H9 (cell line): ENCODE data around the gene ADORA2B. TPM values are rescaled to one million over a fixed set of nuclear protein-coding genes. Genes with fewer than 3 reads are reported as not detected.

ENCODE experiments used
- DNase-seq: peaks from one replicate; pipeline ENCODE4 v3.0.0-alpha.2; 2017
- H2AFZ ChIP-seq: one replicate; pipeline ENCODE4 v1.6.1; 2013; ENCODE audit warnings: mild to moderate bottlenecking, low read length, control low read depth, moderate library complexity
- H2AK5ac ChIP-seq: 2 replicates; pipeline ENCODE4 v1.6.1; 2013; ENCODE audit warnings: low read length, control low read depth, mixed read lengths; ENCODE audit not compliant: insufficient read length
- H2BK120ac ChIP-seq: one replicate; pipeline ENCODE4 v1.6.1; 2013; ENCODE audit warnings: low read depth, mild to moderate bottlenecking, low read length, control low read depth, inconsistent platforms; ENCODE audit not compliant: poor library complexity, severe bottlenecking
- H2BK12ac ChIP-seq: 2 replicates; pipeline ENCODE4 v1.6.1; 2013; ENCODE audit warnings: low read length, control low read depth, mixed read lengths, low read depth; ENCODE audit not compliant: insufficient read length
- H2BK15ac ChIP-seq: 2 replicates; pipeline ENCODE4 v1.6.1; 2013; ENCODE audit warnings: low read depth, low read length, control low read depth
- H2BK20ac ChIP-seq: one replicate; pipeline ENCODE4 v1.6.1; 2013; ENCODE audit warnings: low read depth, mild to moderate bottlenecking, low read length, control low read depth, inconsistent platforms; ENCODE audit not compliant: poor library complexity, severe bottlenecking
- H2BK5ac ChIP-seq: 2 replicates; pipeline ENCODE4 v1.6.1; 2013; ENCODE audit warnings: low read length, control low read depth, mixed read lengths; ENCODE audit not compliant: insufficient read length
- H3K14ac ChIP-seq: 2 replicates; pipeline ENCODE4 v1.6.1; 2013; ENCODE audit warnings: low read length, control low read depth; ENCODE audit not compliant: insufficient read depth
- H3K18ac ChIP-seq: 2 replicates; pipeline ENCODE4 v1.6.1; 2013; ENCODE audit warnings: low read depth, mild to moderate bottlenecking, mixed read lengths, low read length, control low read depth; ENCODE audit not compliant: insufficient read length
- H3K23ac ChIP-seq: 2 replicates; pipeline ENCODE4 v1.6.1; 2013; ENCODE audit warnings: low read length, control low read depth, mixed read lengths, low read depth; ENCODE audit not compliant: insufficient read length
- H3K23me2 ChIP-seq: 2 replicates; pipeline ENCODE4 v1.6.1; 2013; ENCODE audit warnings: low read depth, mild to moderate bottlenecking, mixed read lengths, low read length, control low read depth; ENCODE audit not compliant: insufficient read length, poor library complexity, severe bottlenecking
- H3K27ac ChIP-seq: 2 replicates; pipeline ENCODE4 v1.5.1; 2013; ENCODE audit warnings: low read length, control low read depth, mixed read lengths, low read depth; ENCODE audit not compliant: insufficient read length
- H3K27me3 ChIP-seq: 2 replicates; pipeline ENCODE4 v1.6.1; 2013; ENCODE audit warnings: low read length, control low read depth, inconsistent platforms; ENCODE audit not compliant: insufficient read depth
- H3K4ac ChIP-seq: 2 replicates; pipeline ENCODE4 v1.6.1; 2013; ENCODE audit warnings: low read depth, mild to moderate bottlenecking, control low read depth, inconsistent platforms, low read length, moderate library complexity
- H3K4me1 ChIP-seq: 2 replicates; pipeline ENCODE4 v1.6.1; 2013; ENCODE audit warnings: low read length, control low read depth, inconsistent platforms; ENCODE audit not compliant: insufficient read depth
- H3K4me2 ChIP-seq: 2 replicates; pipeline ENCODE4 v1.6.1; 2013; ENCODE audit warnings: low read length, control low read depth, mixed read lengths; ENCODE audit not compliant: insufficient read length, insufficient read depth
- H3K56ac ChIP-seq: 2 replicates; pipeline ENCODE4 v1.6.1; 2013; ENCODE audit warnings: low read depth, mild to moderate bottlenecking, mixed read lengths, low read length, control low read depth; ENCODE audit not compliant: insufficient read length
- H3K79me1 ChIP-seq: 2 replicates; pipeline ENCODE4 v1.6.1; 2013; ENCODE audit warnings: low read depth, mild to moderate bottlenecking, moderate library complexity, low read length, control low read depth, inconsistent platforms; ENCODE audit not compliant: insufficient read depth, poor library complexity, severe bottlenecking
- H3K79me2 ChIP-seq: 2 replicates; pipeline ENCODE4 v1.6.1; 2013; ENCODE audit warnings: low read length, control low read depth, inconsistent platforms; ENCODE audit not compliant: insufficient read depth
- H3K9ac ChIP-seq: 2 replicates; pipeline ENCODE4 v1.6.1; 2013; ENCODE audit warnings: low read length, control low read depth, mixed read lengths; ENCODE audit not compliant: insufficient read length; ENCODE audit errors: extremely low read depth
- H3K9me3 ChIP-seq: one replicate; pipeline ENCODE4 v1.6.1; 2013; ENCODE audit warnings: low read depth, low read length, inconsistent platforms; ENCODE audit not compliant: control insufficient read depth
- H3T11ph ChIP-seq: one replicate; pipeline ENCODE4 v1.6.1; 2013; ENCODE audit warnings: mild to moderate bottlenecking, low read length, control low read depth, inconsistent platforms
- H4K20me1 ChIP-seq: one replicate; pipeline ENCODE4 v1.6.1; 2013; ENCODE audit not compliant: control insufficient read depth, insufficient read length, insufficient read depth
- H4K5ac ChIP-seq: 2 replicates; pipeline ENCODE4 v1.6.1; 2013; ENCODE audit warnings: low read depth, mild to moderate bottlenecking, mixed read lengths, low read length, control low read depth; ENCODE audit not compliant: insufficient read length
- H4K8ac ChIP-seq: replicated peaks from 2 replicates; pipeline ENCODE4 v1.6.1; 2013; ENCODE audit warnings: low read length, control low read depth, mixed read lengths, low read depth; ENCODE audit not compliant: insufficient read length
- H4K91ac ChIP-seq: 2 replicates; pipeline ENCODE4 v1.6.1; 2013; ENCODE audit warnings: low read depth, mild to moderate bottlenecking, moderate library complexity, mixed read lengths, low read length, control low read depth; ENCODE audit not compliant: insufficient read length
- H3K27ac Mint-ChIP-seq, 3 experiments: 2 replicates in 2 of 3; 3 replicates in 1 of 3; pipeline ENCODE4 v1.8.0; 2020 to 2021; ENCODE audit warnings: mixed read lengths in 3 of 3, mild to moderate bottlenecking in 1 of 3, moderate library complexity in 1 of 3
- H3K27me3 Mint-ChIP-seq: 2 replicates; pipeline ENCODE4 v1.8.0; 2021; ENCODE audit warnings: low read depth, mild to moderate bottlenecking, moderate library complexity, mixed read lengths
- H3K36me3 Mint-ChIP-seq, 3 experiments: 2 replicates in 2 of 3; 3 replicates in 1 of 3; pipeline ENCODE4 v1.8.0; 2020 to 2021; ENCODE audit warnings: low read depth in 3 of 3, mixed read lengths in 3 of 3; ENCODE audit not compliant: insufficient read depth in 1 of 3
- H3K4me1 Mint-ChIP-seq, 2 experiments: 2 replicates each; pipeline ENCODE4 v1.8.0; 2020; ENCODE audit warnings: mixed read lengths in 2 of 2
- H3K4me3 Mint-ChIP-seq, 2 experiments: 2 replicates in 1 of 2; 3 replicates in 1 of 2; pipeline ENCODE4 v1.8.0; 2020 to 2021; ENCODE audit warnings: mild to moderate bottlenecking in 2 of 2, mixed read lengths in 2 of 2, moderate library complexity in 1 of 2
- H3K9me3 Mint-ChIP-seq, 2 experiments: 2 replicates in 1 of 2; 3 replicates in 1 of 2; pipeline ENCODE4 v1.8.0; 2020; ENCODE audit warnings: mild to moderate bottlenecking in 2 of 2, mixed read lengths in 2 of 2, moderate library complexity in 1 of 2
- WGBS: extraction: QIAGEN DNeasy Blood & Tissue Kit; methylation state at CpG from one replicate; pipeline ENCODE4 v1.1.7; 2013; ENCODE audit warnings: missing lambda C conversion rate, low lambda C conversion rate, mixed read lengths; ENCODE audit not compliant: insufficient read length; ENCODE audit errors: extremely low coverage; 5-methylcytosine and 5-hydroxymethylcytosine counted together
- total RNA-seq: library from RNA; stranded (reverse); gene quantifications from 2 replicates; pipeline ENCODE4 v1.2.1, GENCODE V29; 2021
- TF ChIP-seq, protein P1 (sequence below): fragments of 200-600 bp; sonication (generic); conservative IDR thresholded peaks from 3 replicates; pipeline ENCODE4 v1.8.0; 2021; ENCODE audit warnings: antibody characterized with exemption, mild to moderate bottlenecking

Gene ADORA2B
- total RNA-seq, 1 experiment from 2014 or later = 3.1 TPM

DNA sequence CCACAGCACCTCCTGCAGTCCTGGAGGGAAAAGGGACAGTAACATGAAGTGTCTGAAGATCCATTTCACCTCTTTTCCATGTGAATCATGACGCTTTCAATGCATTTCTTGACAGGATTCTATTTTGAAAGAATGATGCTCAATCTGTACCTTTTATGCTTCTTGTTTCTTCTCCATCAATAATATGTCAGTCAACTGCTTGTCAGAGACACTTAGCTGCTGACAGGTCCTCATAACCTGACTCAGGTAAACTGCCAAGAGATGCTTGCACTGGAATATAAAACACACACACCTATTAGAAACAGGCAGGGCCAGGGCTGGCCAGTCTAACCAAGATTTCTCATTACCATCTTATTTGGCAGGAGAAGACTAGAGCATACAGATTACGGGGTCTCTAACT, 33.0 kb downstream of the ADORA2B start:
- no peak overlapping the region for H4K5ac ChIP-seq
- no peak overlapping the region for H3K4me3 Mint-ChIP-seq
- H3K27me3 Mint-ChIP-seq = no peaks in the 10 kb centered on the region
- H3K9me3 ChIP-seq = peaks cover 5% of the 10 kb centered on the region
- H3K4me1 Mint-ChIP-seq = peaks cover 7 to 12% of the 10 kb centered on the region in 2 experiments
- H2BK20ac ChIP-seq = no peak overlapping the region
- WGBS = no CpG with 5 or more reads among the region's 2 CpGs
- H3K56ac ChIP-seq = no peak overlapping the region
- no peak overlapping the region for H3K27ac Mint-ChIP-seq
- H2AFZ ChIP-seq = no peak overlapping the region
- H3K79me2 ChIP-seq = no peaks in the 10 kb centered on the region
- peaks cover 6 to 8% of the 10 kb centered on the region in 2 experiments; a peak in 3 of 5 replicates for H3K9me3 Mint-ChIP-seq
- H4K91ac ChIP-seq = no peak overlapping the region
- no peak overlapping the region for H3T11ph ChIP-seq
- no peaks in the 10 kb centered on the region; the same call in 1 of the 2 replicates for H3K4me1 ChIP-seq
- no peak overlapping the region for H4K8ac ChIP-seq
- H2AK5ac ChIP-seq = no peak overlapping the region
- no peak overlapping the region for H2BK5ac ChIP-seq
- H3K79me1 ChIP-seq = no peaks in the 10 kb centered on the region
- H3K27ac ChIP-seq = no peak overlapping the region
- H4K20me1 ChIP-seq = no peaks in the 10 kb centered on the region
- H3K23ac ChIP-seq = no peak overlapping the region
- no peak overlapping the region for H3K18ac ChIP-seq
- H2BK15ac ChIP-seq = no peak overlapping the region
- no peak overlapping the region for H2BK120ac ChIP-seq
- H3K27me3 ChIP-seq = no peaks in the 10 kb centered on the region
- no peak overlapping the region for H3K4ac ChIP-seq
- no peak overlapping the region for H2BK12ac ChIP-seq
- no peak overlapping the region for H3K9ac ChIP-seq
- no peak for DNase-seq
- TF ChIP-seq, protein P1, sequence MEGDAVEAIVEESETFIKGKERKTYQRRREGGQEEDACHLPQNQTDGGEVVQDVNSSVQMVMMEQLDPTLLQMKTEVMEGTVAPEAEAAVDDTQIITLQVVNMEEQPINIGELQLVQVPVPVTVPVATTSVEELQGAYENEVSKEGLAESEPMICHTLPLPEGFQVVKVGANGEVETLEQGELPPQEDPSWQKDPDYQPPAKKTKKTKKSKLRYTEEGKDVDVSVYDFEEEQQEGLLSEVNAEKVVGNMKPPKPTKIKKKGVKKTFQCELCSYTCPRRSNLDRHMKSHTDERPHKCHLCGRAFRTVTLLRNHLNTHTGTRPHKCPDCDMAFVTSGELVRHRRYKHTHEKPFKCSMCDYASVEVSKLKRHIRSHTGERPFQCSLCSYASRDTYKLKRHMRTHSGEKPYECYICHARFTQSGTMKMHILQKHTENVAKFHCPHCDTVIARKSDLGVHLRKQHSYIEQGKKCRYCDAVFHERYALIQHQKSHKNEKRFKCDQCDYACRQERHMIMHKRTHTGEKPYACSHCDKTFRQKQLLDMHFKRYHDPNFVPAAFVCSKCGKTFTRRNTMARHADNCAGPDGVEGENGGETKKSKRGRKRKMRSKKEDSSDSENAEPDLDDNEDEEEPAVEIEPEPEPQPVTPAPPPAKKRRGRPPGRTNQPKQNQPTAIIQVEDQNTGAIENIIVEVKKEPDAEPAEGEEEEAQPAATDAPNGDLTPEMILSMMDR = no peak
- peaks cover 36 to 61% (median 56%) of the 10 kb centered on the region in 3 experiments for H3K36me3 Mint-ChIP-seq
- H3K14ac ChIP-seq = no peak overlapping the region
- no peak overlapping the region for H3K4me2 ChIP-seq
- no peaks in the 10 kb centered on the region for H3K23me2 ChIP-seq
